Lung (tissue), 12 donors: ENCODE results near the gene ARL6IP4. TPM values are rescaled to one million over a fixed set of nuclear protein-coding genes. Genes with fewer than 3 reads are reported as not detected.
A peak's percentile ranks its signal among the peaks of the same experiment; 100 is the strongest.

Source experiments
- ATAC-seq: fragments of 200-7000 bp; cut with Tn5 transposase; one replicate; pipeline ENCODE4 v1.9.1; 2020; ENCODE audit warnings: moderate number of reproducible peaks; ENCODE audit not compliant: insufficient read depth, low FRiP score
- DNase-seq, 3 donors: peaks; one replicate each; pipeline ENCODE4 v3.0.0-alpha.2; 2013 to 2017
- H3K27ac ChIP-seq, 2 donors: one replicate each; pipeline ENCODE4 v1.5.1; 2013; ENCODE audit warnings: mild to moderate bottlenecking in 2 of 2, moderate library complexity in 2 of 2, control low read depth in 1 of 2, inconsistent platforms in 1 of 2, low read depth in 1 of 2, low read length in 1 of 2
- H3K27me3 ChIP-seq, 3 donors: one replicate each; pipeline ENCODE4 v1.5.1; 2013; ENCODE audit warnings: low read length in 2 of 3; ENCODE audit not compliant: control insufficient read depth in 3 of 3, insufficient read depth in 3 of 3
- H3K36me3 ChIP-seq, 4 donors: one replicate each; pipeline ENCODE4 v1.5.1; 2013; ENCODE audit warnings: low read length in 4 of 4, mild to moderate bottlenecking in 1 of 4, moderate library complexity in 1 of 4; ENCODE audit not compliant: control insufficient read depth in 4 of 4, insufficient read depth in 4 of 4
- H3K4me1 ChIP-seq, 5 donors: one replicate each; pipeline ENCODE4 v1.5.1; 2013; ENCODE audit warnings: low read length in 5 of 5, mild to moderate bottlenecking in 2 of 5, moderate library complexity in 1 of 5; ENCODE audit not compliant: control insufficient read depth in 5 of 5, insufficient read depth in 5 of 5
- H3K4me3 ChIP-seq: one replicate; pipeline ENCODE4 v1.5.1; 2013; ENCODE audit warnings: mild to moderate bottlenecking, control low read depth, moderate library complexity
- H3K9ac ChIP-seq, 2 donors: one replicate each; pipeline ENCODE4 v1.5.1; 2013; ENCODE audit warnings: low read length in 2 of 2, control low read depth in 1 of 2; ENCODE audit not compliant: insufficient read depth in 1 of 2
- H3K9me3 ChIP-seq, 4 donors: one replicate each; pipeline ENCODE4 v1.5.1; 2013; ENCODE audit warnings: low read length in 3 of 4, mild to moderate bottlenecking in 1 of 4, moderate library complexity in 1 of 4; ENCODE audit not compliant: control insufficient read depth in 4 of 4, insufficient read depth in 3 of 4
- WGBS, 2 donors: extraction: QIAGEN DNeasy Blood & Tissue Kit; methylation state at CpG; one replicate each; pipeline ENCODE4 v1.1.7; 2013; 5-methylcytosine and 5-hydroxymethylcytosine counted together
- polyA plus RNA-seq, 2 donors: library from polyadenylated mRNA; stranded (reverse); fragments of 200-250 nt; gene quantifications; one replicate each; pipeline ENCODE4 v1.2.1, GENCODE V29; 2013
- total RNA-seq, 2 donors: library from RNA; depleted of rRNA in 1 of 2; stranded (reverse); fragments of >200 nt in 1 of 2; gene quantifications; one replicate each; pipeline ENCODE4 v1.2.1, GENCODE V29; 2014 to 2021
- TF ChIP-seq, protein P1 (sequence below): IDR thresholded peaks from 2 replicates; pipeline ENCODE4 v1.5.1; 2012; ENCODE audit warnings: mild to moderate bottlenecking; ENCODE audit errors: control extremely low read depth, extremely low read depth
- donor health status: control.
- donor health status: control.
- donor health status: Bipolar disorder and iron deficiency.
- donor health status: healthy.
- donor health status: DM: yes; HTN: yes; CAD: no.

ARL6IP4 gene
- total and polyA plus RNA-seq, 4 donors, result 83.6 to 354 (median 192) TPM

DNA sequence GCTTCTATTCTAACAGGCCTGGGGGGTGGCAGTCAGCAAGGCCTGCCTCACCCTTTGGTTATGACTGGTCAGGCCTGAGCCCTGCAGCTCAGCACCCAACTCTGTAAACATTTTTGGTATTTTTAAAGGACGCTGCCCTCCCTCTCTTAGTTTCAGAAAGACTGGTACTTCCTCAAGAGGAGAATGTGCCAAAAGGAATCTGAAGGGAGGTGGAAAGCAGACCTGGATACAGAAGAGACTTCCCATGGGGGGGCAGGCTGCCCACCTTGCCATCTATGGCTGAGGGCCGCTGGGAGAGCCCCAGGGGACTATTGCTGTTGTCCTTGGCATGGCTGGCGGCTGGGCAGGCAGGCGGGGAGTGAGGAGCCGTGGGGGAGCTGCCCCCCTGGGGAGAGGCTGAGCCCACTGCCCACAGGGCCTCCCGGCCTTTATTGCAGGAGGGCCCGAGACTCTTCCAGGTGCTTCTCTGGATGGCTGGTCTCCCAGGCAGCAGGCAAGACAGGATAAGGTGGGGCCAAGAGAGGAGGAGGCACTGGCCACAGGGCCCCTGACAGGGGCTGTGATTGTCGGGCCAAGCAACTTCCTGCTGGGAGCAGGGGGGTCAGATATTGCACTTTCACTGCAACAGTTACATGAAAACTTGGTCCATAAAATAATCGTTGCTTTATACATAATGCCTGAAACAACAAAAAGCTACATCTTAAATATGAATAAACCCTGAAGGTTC, 3.5 kb downstream of the ARL6IP4 start:
- no peak overlapping the region for H3K4me3 ChIP-seq
- 20 to 40% methylated on average over 8 to 9 of the region's 9 CpGs for WGBS, 2 donors
- ATAC-seq (no peak), DNase-seq (peak in 2 of 3 donors; percentile 32 to 52)
- peaks cover 0 to 52% (median 8%) of the 10 kb centered on the region in 4 donors for H3K36me3 ChIP-seq
- peak overlapping the region; percentile 45 to 54 for H3K27ac ChIP-seq
- no peaks in the 10 kb centered on the region for H3K27me3 ChIP-seq
- TF ChIP-seq, protein P1, sequence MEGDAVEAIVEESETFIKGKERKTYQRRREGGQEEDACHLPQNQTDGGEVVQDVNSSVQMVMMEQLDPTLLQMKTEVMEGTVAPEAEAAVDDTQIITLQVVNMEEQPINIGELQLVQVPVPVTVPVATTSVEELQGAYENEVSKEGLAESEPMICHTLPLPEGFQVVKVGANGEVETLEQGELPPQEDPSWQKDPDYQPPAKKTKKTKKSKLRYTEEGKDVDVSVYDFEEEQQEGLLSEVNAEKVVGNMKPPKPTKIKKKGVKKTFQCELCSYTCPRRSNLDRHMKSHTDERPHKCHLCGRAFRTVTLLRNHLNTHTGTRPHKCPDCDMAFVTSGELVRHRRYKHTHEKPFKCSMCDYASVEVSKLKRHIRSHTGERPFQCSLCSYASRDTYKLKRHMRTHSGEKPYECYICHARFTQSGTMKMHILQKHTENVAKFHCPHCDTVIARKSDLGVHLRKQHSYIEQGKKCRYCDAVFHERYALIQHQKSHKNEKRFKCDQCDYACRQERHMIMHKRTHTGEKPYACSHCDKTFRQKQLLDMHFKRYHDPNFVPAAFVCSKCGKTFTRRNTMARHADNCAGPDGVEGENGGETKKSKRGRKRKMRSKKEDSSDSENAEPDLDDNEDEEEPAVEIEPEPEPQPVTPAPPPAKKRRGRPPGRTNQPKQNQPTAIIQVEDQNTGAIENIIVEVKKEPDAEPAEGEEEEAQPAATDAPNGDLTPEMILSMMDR, result no peak
- H3K9me3 ChIP-seq, result peaks cover 0 to 2% (median 0%) of the 10 kb centered on the region in 4 donors
- peaks cover 3 to 53% (median 35%) of the 10 kb centered on the region in 5 donors for H3K4me1 ChIP-seq
- H3K9ac ChIP-seq, result no peak overlapping the region

DNA sequence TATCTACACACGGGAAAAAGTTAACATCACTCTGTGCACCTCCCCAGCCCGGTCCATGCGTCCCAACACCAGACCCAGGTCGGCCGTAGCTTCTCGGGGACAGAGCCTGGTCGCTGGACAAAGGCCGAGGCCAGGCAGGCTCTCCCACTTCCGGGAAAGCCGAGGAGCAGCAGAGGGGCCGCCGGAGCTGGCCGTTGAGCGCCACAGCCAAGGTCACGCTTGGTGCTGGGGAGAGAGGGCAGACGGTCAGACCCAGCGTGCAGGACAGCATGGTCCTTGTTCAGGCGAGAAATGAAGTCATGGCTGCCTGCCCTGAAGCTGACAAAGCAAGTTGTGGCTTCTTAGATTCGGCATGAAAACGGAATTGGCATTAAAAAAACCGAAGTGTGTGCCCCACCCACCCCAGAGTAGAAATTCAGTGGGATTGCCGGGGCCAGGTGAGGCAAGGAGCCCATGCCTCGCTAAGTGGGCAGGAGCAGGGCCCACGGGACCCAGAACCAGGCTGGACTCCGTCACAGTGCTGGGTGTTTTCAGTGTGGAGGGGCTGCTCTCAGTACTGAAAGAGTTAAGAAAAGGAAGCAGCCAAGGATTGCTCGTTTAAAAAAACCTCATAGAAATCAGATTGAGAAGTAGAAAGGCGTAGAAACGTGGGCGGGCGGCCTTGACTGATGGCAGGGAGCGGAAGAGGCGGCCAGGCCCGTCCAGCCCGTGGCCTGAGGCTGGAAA, 4.3 kb downstream of the ARL6IP4 start:
- Histone ChIP-seq H3K9me3 (peaks cover 0 to 2% (median 0%) of the 10 kb centered on the region in 4 donors), H3K4me1 (peaks cover 3 to 45% (median 27%) of the 10 kb centered on the region in 5 donors), H3K9ac (peak overlapping the region; percentile 55 to 57), H3K4me3 (no peak overlapping the region), H3K27ac (peak overlapping the region; percentile 0 to 78), H3K27me3 (no peaks in the 10 kb centered on the region), H3K36me3 (peaks cover 0 to 55% (median 8%) of the 10 kb centered on the region in 4 donors)
- DNase-seq, result peak; percentile 65 to 84 (median 80)
- 30 to 39% methylated on average over 34 of the region's 34 CpGs for WGBS, 2 donors
- no peak for ATAC-seq
- TF ChIP-seq, protein P1, result no peak

- Histone ChIP-seq H3K4me3 (no peak overlapping the region), H3K9ac (peak overlapping the region; percentile 11 to 55), H3K27ac (peak overlapping the region in 1 of 2 donors; percentile 78), H3K9me3 (peaks cover 0 to 2% (median 0%) of the 10 kb centered on the region in 4 donors), H3K27me3 (no peaks in the 10 kb centered on the region), H3K4me1 (peaks cover 3 to 44% (median 23%) of the 10 kb centered on the region in 5 donors), H3K36me3 (peaks cover 0 to 62% (median 8%) of the 10 kb centered on the region in 4 donors)
- WGBS, 2 donors, result 90 to 91% methylated on average over 45 of the region's 45 CpGs
- TF ChIP-seq, protein P1, result no peak
- DNase-seq (no peak), ATAC-seq (no peak)
Observed at GRCh38 chr12:122985338-122986257, 5.1 kb downstream of the ARL6IP4 start.
